ENCODE data around the gene NCOR2.

The NCOR2 gene

GRCh38 chr12:124566997-124567672, at the start of gene NCOR2:
NCOR2 (minus strand) TSS chr12:124567612; CDS start chr12:124495251, 72,361 bp downstream.
- peak; percentile 12 for DNase-seq

- no peak for DNase-seq
Measured at GRCh38 chr12:124616394-124617221, 49.2 kb upstream of the NCOR2 start.

GRCh38 chr12:124614512-124615292, 47.3 kb upstream of the NCOR2 start:
- DNase-seq, result no peak

- no peak for DNase-seq
Measured at GRCh38 chr12:124613151-124613585, 45.8 kb upstream of the NCOR2 start.

GRCh38 chr12:124612410-124612680, 44.9 kb upstream of the NCOR2 start:
- no peak for DNase-seq

GRCh38 chr12:124611559-124612409, 44.4 kb upstream of the NCOR2 start:
- no peak for DNase-seq

GRCh38 chr12:124610629-124611558, 43.5 kb upstream of the NCOR2 start:
- DNase-seq, result no peak

- DNase-seq, result no peak
Measured at GRCh38 chr12:124610021-124610612, 42.7 kb upstream of the NCOR2 start.

GRCh38 chr12:124609041-124609989, 41.9 kb upstream of the NCOR2 start:
- DNase-seq, result peak; percentile 56

- no peak for DNase-seq
Measured at GRCh38 chr12:124608450-124608870, 41.0 kb upstream of the NCOR2 start.

- DNase-seq, result no peak
Measured at GRCh38 chr12:124607681-124608425, 40.4 kb upstream of the NCOR2 start.

GRCh38 chr12:124605883-124606774, 38.7 kb upstream of the NCOR2 start:
- DNase-seq, result no peak

- no peak for DNase-seq
Measured at GRCh38 chr12:124605150-124605882, 37.9 kb upstream of the NCOR2 start.

GRCh38 chr12:124604264-124604680, 36.9 kb upstream of the NCOR2 start:
- DNase-seq, result no peak

- no peak for DNase-seq
Measured at GRCh38 chr12:124603831-124604251, 36.4 kb upstream of the NCOR2 start.

- DNase-seq, result no peak
Measured at GRCh38 chr12:124603100-124603541, 35.7 kb upstream of the NCOR2 start.

- no peak for DNase-seq
Measured at GRCh38 chr12:124601706-124602105, 34.3 kb upstream of the NCOR2 start.
